Hepatocyte (in vitro differentiated cells): ENCODE data around the gene EXOC3L4.

Source experiments
- EZH2 ChIP-seq: fragments of 200-600 bp; sonication (generic); IDR thresholded peaks from 2 replicates; pipeline ENCODE4 v1.6.1; 2016; ENCODE audit warnings: antibody characterized with exemption, mild to moderate bottlenecking, borderline replicate concordance
- TF ChIP-seq, protein P1 (sequence below): fragments of 200-600 bp; sonication (generic); IDR thresholded peaks from 2 replicates; pipeline ENCODE4 v1.5.1; 2016; ENCODE audit warnings: antibody characterized with exemption, mild to moderate bottlenecking; ENCODE audit not compliant: poor library complexity

DNA sequence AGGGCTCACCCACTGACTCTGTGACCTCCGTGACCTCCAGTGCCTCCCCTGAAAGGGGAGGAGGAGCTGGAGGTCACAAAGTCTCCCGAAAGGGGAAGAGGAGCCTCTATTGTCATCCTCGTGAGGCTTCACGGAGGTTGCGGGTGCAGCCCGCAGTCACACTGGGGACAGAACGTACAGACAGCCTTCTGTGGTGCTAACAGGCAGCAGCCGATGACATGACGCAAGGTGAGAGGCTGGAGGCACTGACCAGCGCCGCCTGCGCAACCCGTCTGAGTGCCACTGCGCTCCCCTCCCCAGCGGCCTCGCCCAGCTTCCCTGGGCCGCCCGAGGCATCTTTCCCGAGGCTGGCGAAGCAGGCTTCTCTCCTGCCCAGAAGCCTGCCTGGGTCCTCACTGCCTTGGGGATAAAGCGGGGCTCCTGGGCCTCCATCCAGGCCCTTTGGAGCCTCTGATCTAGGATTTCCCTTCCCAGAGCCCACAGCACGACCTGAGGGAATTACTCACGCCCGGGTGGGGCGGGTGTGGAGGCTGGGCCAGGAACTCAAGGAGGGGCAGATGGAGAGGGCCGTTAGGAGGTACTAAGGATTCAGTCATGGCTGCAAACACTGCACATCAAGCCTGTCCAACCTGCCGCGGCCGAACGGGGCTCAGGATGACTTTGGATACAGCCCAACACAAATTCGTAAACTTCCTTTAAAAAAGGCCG, 22.8 kb upstream of the EXOC3L4 start:
- TF ChIP-seq, protein P1, sequence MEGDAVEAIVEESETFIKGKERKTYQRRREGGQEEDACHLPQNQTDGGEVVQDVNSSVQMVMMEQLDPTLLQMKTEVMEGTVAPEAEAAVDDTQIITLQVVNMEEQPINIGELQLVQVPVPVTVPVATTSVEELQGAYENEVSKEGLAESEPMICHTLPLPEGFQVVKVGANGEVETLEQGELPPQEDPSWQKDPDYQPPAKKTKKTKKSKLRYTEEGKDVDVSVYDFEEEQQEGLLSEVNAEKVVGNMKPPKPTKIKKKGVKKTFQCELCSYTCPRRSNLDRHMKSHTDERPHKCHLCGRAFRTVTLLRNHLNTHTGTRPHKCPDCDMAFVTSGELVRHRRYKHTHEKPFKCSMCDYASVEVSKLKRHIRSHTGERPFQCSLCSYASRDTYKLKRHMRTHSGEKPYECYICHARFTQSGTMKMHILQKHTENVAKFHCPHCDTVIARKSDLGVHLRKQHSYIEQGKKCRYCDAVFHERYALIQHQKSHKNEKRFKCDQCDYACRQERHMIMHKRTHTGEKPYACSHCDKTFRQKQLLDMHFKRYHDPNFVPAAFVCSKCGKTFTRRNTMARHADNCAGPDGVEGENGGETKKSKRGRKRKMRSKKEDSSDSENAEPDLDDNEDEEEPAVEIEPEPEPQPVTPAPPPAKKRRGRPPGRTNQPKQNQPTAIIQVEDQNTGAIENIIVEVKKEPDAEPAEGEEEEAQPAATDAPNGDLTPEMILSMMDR = no peak
- TF ChIP-seq EZH2 = no peak
